GM12878 (cell line): ENCODE measurements around the gene RPRML. TPM values are rescaled to one million over a fixed set of nuclear protein-coding genes. Genes with fewer than 3 reads are reported as not detected.

Experiments used
- BCLAF1 ChIP-seq: fragments of 450-650 bp; IDR thresholded peaks from 2 replicates; pipeline ENCODE4 v1.6.1; 2017; ENCODE audit warnings: antibody characterized with exemption, mild to moderate bottlenecking, moderate library complexity
- CEBPB ChIP-seq, 2 experiments: fragments of 150-350 bp in 1 of 2; IDR thresholded peaks; 2 replicates each; pipeline ENCODE4 v1.6.1; 2012 to 2014; ENCODE audit warnings: low read depth in 2 of 2, low read length in 2 of 2, borderline replicate concordance in 1 of 2, inconsistent platforms in 1 of 2
- CTCF ChIP-seq, 3 experiments: IDR thresholded peaks in 2 of 3; conservative IDR thresholded peaks in 1 of 3; 2 replicates each; pipeline ENCODE4 v1.5.1; 2011; ENCODE audit warnings: low read depth in 3 of 3, low read length in 3 of 3, mild to moderate bottlenecking in 3 of 3, control low read depth in 2 of 3, moderate library complexity in 2 of 3, inconsistent platforms in 1 of 3, mixed read lengths in 1 of 3; ENCODE audit not compliant: control insufficient read depth in 2 of 3, insufficient read depth in 1 of 3; ENCODE audit errors: extremely low read depth in 1 of 3
- E2F4 ChIP-seq: IDR thresholded peaks from 2 replicates; pipeline ENCODE4 v1.6.1; 2012; ENCODE audit warnings: low read depth, low read length, improper control_type of control experiment
- EZH2 ChIP-seq: IDR thresholded peaks from 2 replicates; pipeline ENCODE4 v1.6.1; 2012; ENCODE audit warnings: low read depth, mild to moderate bottlenecking, control low read depth, inconsistent platforms, low read length, borderline replicate concordance; ENCODE audit not compliant: control insufficient read depth
- NR2C1 ChIP-seq: fragments of 450-650 bp; IDR thresholded peaks from 2 replicates; pipeline ENCODE4 v1.6.1; 2017; ENCODE audit warnings: antibody characterized with exemption, mild to moderate bottlenecking, moderate library complexity
- NR2C2 ChIP-seq: IDR thresholded peaks from 2 replicates; pipeline ENCODE4 v1.6.1; 2011; ENCODE audit warnings: borderline replicate concordance, low read depth; ENCODE audit not compliant: control insufficient read depth, insufficient read length
- NRF1 ChIP-seq: conservative IDR thresholded peaks from 2 replicates; pipeline ENCODE4 v1.6.1; 2011; ENCODE audit warnings: mild to moderate bottlenecking, low read depth, low read length, improper control_type of control experiment
- PKNOX1 ChIP-seq: fragments of 450-650 bp; IDR thresholded peaks from 2 replicates; pipeline ENCODE4 v1.6.1; 2016; ENCODE audit warnings: mild to moderate bottlenecking
- SP1 ChIP-seq: IDR thresholded peaks from one replicate; pipeline ENCODE4 v1.6.1; 2011; ENCODE audit warnings: low read depth, low read length
- TCF3 ChIP-seq: IDR thresholded peaks from 2 replicates; pipeline ENCODE4 v1.6.1; 2012; ENCODE audit warnings: low read depth, mild to moderate bottlenecking, low read length, borderline replicate concordance; ENCODE audit not compliant: insufficient read depth
- ZNF622 ChIP-seq: fragments of 450-650 bp; IDR thresholded peaks from 2 replicates; pipeline ENCODE4 v1.6.1; 2017; ENCODE audit warnings: mild to moderate bottlenecking, inconsistent platforms
- polyA plus RNA-seq, 11 experiments: library from polyadenylated mRNA; depleted of rRNA in 4 of 11; unstranded in 6 of 11; stranded (reverse) in 5 of 11; fragments of >200 nt; fragmentation: Nextera tagmentation in 4 of 11; fragmentation: Illumina TruSeq in 1 of 11; extraction: Ambion mirVana in 4 of 11; extraction: Trizol in 1 of 11; gene quantifications; 1 replicate in 1 of 11; 2 replicates in 10 of 11; pipeline versions ENCODE4 v1.2.1 to v1.2.3, GENCODE V29; 2011 to 2016; ENCODE audit warnings: inconsistent platforms in 2 of 11, missing spikeins in 2 of 11, low read depth in 1 of 11
- total RNA-seq, 4 experiments: library from RNA; depleted of rRNA in 3 of 4; stranded (reverse); fragments of >200 nt in 3 of 4; fragmentation: Illumina TruSeq in 1 of 4; extraction: Trizol in 1 of 4; gene quantifications; 2 replicates each; pipeline versions ENCODE4 v1.2.1 to v1.2.3, GENCODE V29; 2013 to 2021

RPRML gene
- total and polyA plus RNA-seq, 10 of the 15 experiments (the other 5 are each of a cell fraction or from before 2014, with no cell fraction given): not detected

- TF ChIP-seq NR2C1 (no peak), E2F4 (no peak), TCF3 (no peak), CTCF (IDR thresholded peaks at IDR 0.05 in 2 of 3, conservative IDR thresholded peaks at IDR 0.05 in 1 of 3; ENCODE audit: control insufficient read depth in 2 of 3, extremely low read depth in 1 of 3, insufficient read depth in 1 of 3, low read depth in 3 of 3, low read length in 3 of 3) (no peak), NRF1 (no peak), ZNF622 (no peak), CEBPB (IDR thresholded peaks at IDR 0.05; ENCODE audit: borderline replicate concordance in 1 of 2, low read depth in 2 of 2, low read length in 2 of 2) (no peak), NR2C2 (no peak), PKNOX1 (no peak), SP1 (no peak), EZH2 (no peak), BCLAF1 (no peak)
These were observed 7.3 kb downstream of the RPRML start (continued) for GRCh38 chr17:46971647-46972300.
